Kidney tubule cell (primary cell): ENCODE measurements around the gene DYRK4.

Experiments used
- DNase-seq: peaks from one replicate; pipeline ENCODE4 v3.0.0-alpha.2; 2018; ENCODE audit warnings: low spot score

DYRK4 gene

GRCh38 chr12:4621511-4621910, 59.5 kb downstream of the DYRK4 start:
- no peak for DNase-seq

- no peak for DNase-seq
These were observed 64.5 kb downstream of the DYRK4 start for GRCh38 chr12:4626543-4626942.

GRCh38 chr12:4628406-4628805, 66.4 kb downstream of the DYRK4 start:
- no peak for DNase-seq

GRCh38 chr12:4630262-4630661, 68.3 kb downstream of the DYRK4 start:
- DNase-seq, result no peak

GRCh38 chr12:4643747-4644146, 81.7 kb downstream of the DYRK4 start:
- no peak for DNase-seq

GRCh38 chr12:4645023-4645422, 83.0 kb downstream of the DYRK4 start:
- peak; percentile 1 for DNase-seq

- peak; percentile 31 for DNase-seq
These were observed 86.1 kb downstream of the DYRK4 start for GRCh38 chr12:4648104-4648500.

- peak; percentile 91 for DNase-seq
These were observed 86.7 kb downstream of the DYRK4 start, which contains the start of the genes AKAP3 and NDUFA9 for GRCh38 chr12:4648501-4649357. TSS of gene AKAP3 (minus strand) at chr12:4649051. CDS start at chr12:4638196, 10,855 bp downstream. TSS of gene NDUFA9 (plus strand) at chr12:4649114. CDS start at chr12:4649127, 13 bp downstream.

GRCh38 chr12:4649358-4649661, 87.3 kb downstream of the DYRK4 start:
- DNase-seq, result no peak

GRCh38 chr12:4653257-4653656, 91.2 kb downstream of the DYRK4 start:
- no peak for DNase-seq

GRCh38 chr12:4653691-4654090, 91.7 kb downstream of the DYRK4 start:
- DNase-seq, result no peak
